ENCODE data around the gene SYNJ2.

- TF ChIP-seq CTCF (IDR thresholded peaks at IDR 0.05; ENCODE audit: low read depth, low read length) (no peak), EZH2phosphoT487 (IDR thresholded peaks at IDR 0.05; ENCODE audit: low read depth) (no peak)
Measured at GRCh38 chr6:158076548-158076947, 94.9 kb downstream of the SYNJ2 start.
